Measurements from ENCODE around the gene MTCL3.

The MTCL3 gene

GRCh38 chr6:127518710-127519468, at the start of gene MTCL3:
MTCL3 (minus strand) TSS chr6:127519335.
- DNase-seq (ENCODE audit: low spot score): peak; percentile 30

- DNase-seq (ENCODE audit: low spot score): no peak
Measured at GRCh38 chr6:127567476-127567875, 48.3 kb upstream of the MTCL3 start.

- no peak for DNase-seq (ENCODE audit: low spot score)
Measured at GRCh38 chr6:127566651-127567050, 47.5 kb upstream of the MTCL3 start.

- no peak for DNase-seq (ENCODE audit: low spot score)
Measured at GRCh38 chr6:127566119-127566518, 47.0 kb upstream of the MTCL3 start.

GRCh38 chr6:127564761-127565160, 45.6 kb upstream of the MTCL3 start:
- no peak for DNase-seq (ENCODE audit: low spot score)

- no peak for DNase-seq (ENCODE audit: low spot score)
Measured at GRCh38 chr6:127561660-127562059, 42.5 kb upstream of the MTCL3 start.

GRCh38 chr6:127554435-127555006, 35.4 kb upstream of the MTCL3 start:
- DNase-seq (ENCODE audit: low spot score): peak; percentile 48

GRCh38 chr6:127550403-127550802, 31.3 kb upstream of the MTCL3 start:
- DNase-seq (ENCODE audit: low spot score): peak; percentile 55

- DNase-seq (ENCODE audit: low spot score): peak; percentile 18
Measured at GRCh38 chr6:127547904-127548649, 28.9 kb upstream of the MTCL3 start.

GRCh38 chr6:127547215-127547614, 28.1 kb upstream of the MTCL3 start:
- no peak for DNase-seq (ENCODE audit: low spot score)

GRCh38 chr6:127539272-127539671, 20.1 kb upstream of the MTCL3 start:
- DNase-seq (ENCODE audit: low spot score): peak; percentile 54

- no peak for DNase-seq (ENCODE audit: low spot score)
Measured at GRCh38 chr6:127538750-127539264, 19.7 kb upstream of the MTCL3 start.

- DNase-seq (ENCODE audit: low spot score): no peak
Measured at GRCh38 chr6:127533736-127534135, 14.6 kb upstream of the MTCL3 start.

GRCh38 chr6:127533011-127533410, 13.9 kb upstream of the MTCL3 start:
- DNase-seq (ENCODE audit: low spot score): no peak

- DNase-seq (ENCODE audit: low spot score): no peak
Measured at GRCh38 chr6:127522714-127523113, 3.6 kb upstream of the MTCL3 start.

- peak; percentile 10 for DNase-seq (ENCODE audit: low spot score)
Measured at GRCh38 chr6:127520066-127520465, 931 bp upstream of the MTCL3 start.

GRCh38 chr6:127519469-127519785, 292 bp upstream of the MTCL3 start:
- no peak for DNase-seq (ENCODE audit: low spot score)

- no peak for DNase-seq (ENCODE audit: low spot score)
Measured at GRCh38 chr6:127518191-127518709, 885 bp downstream of the MTCL3 start.

GRCh38 chr6:127517693-127518092, 1.4 kb downstream of the MTCL3 start:
- DNase-seq (ENCODE audit: low spot score): no peak

- peak; percentile 62 for DNase-seq (ENCODE audit: low spot score)
Measured at GRCh38 chr6:127516662-127517273, 2.4 kb downstream of the MTCL3 start.

GRCh38 chr6:127515794-127516661, 3.1 kb downstream of the MTCL3 start:
- peak; percentile 74 for DNase-seq (ENCODE audit: low spot score)

Data from AG08395 (cell line).